ENCODE results near the gene RAB27B. TPM values are rescaled to one million over a fixed set of nuclear protein-coding genes. Genes with fewer than 3 reads are reported as not detected.

Gene RAB27B
- total and polyA plus RNA-seq, 7 donors, result 0.03 to 0.20 (median 0.06) TPM; not detected in 1

DNA sequence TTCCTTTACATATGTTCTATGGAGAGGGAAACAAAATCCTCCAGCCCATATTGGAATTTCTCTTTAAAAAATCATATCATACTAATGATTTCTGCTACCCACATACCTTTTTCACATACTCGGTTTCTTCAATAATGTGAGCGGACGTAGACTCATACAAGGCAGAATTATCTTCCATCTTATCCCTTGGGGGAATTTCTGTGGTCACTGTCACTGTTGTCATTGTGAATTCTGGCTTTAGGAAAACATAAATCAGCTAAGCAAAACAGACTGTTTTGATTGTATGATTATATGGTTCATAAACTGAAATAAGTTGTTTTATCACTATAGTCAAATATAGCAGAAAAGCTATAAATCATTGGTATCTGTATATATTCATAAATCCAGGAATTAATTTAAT, 114.3 kb downstream of the RAB27B start:
- H3K27me3 ChIP-seq (ENCODE audit: insufficient read depth in 3 of 3, low read length in 2 of 3), result no peaks in the 10 kb centered on the region
- DNase-seq (no peak), ATAC-seq (no peak)
- WGBS, 3 donors, result 88 to 94% (median 92%) methylated on average over 3 of the region's 3 CpGs
- TF ChIP-seq, protein P1, sequence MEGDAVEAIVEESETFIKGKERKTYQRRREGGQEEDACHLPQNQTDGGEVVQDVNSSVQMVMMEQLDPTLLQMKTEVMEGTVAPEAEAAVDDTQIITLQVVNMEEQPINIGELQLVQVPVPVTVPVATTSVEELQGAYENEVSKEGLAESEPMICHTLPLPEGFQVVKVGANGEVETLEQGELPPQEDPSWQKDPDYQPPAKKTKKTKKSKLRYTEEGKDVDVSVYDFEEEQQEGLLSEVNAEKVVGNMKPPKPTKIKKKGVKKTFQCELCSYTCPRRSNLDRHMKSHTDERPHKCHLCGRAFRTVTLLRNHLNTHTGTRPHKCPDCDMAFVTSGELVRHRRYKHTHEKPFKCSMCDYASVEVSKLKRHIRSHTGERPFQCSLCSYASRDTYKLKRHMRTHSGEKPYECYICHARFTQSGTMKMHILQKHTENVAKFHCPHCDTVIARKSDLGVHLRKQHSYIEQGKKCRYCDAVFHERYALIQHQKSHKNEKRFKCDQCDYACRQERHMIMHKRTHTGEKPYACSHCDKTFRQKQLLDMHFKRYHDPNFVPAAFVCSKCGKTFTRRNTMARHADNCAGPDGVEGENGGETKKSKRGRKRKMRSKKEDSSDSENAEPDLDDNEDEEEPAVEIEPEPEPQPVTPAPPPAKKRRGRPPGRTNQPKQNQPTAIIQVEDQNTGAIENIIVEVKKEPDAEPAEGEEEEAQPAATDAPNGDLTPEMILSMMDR (IDR thresholded peaks at IDR 0.05), result no peak
- H3K36me3 ChIP-seq (ENCODE audit: insufficient read depth in 1 of 2, low read depth in 1 of 2), result no peaks in the 10 kb centered on the region
- H3K9me3 ChIP-seq, result no peaks in the 10 kb centered on the region
- intact Hi-C loops (cut with DNase I), result no loop called here
- H3K27ac ChIP-seq, result no peak overlapping the region
- H3K4me3 ChIP-seq, result no peak overlapping the region
- no peaks in the 10 kb centered on the region for H3K4me1 ChIP-seq

Other genes starting within 250 kb of the RAB27B start
- gene DYNAP, start 237.2 kb upstream of the RAB27B start, total RNA-seq, result not detected
- gene DYNAP, start 237.2 kb upstream of the RAB27B start, polyA plus RNA-seq, result not detected
- gene CCDC68, start 131.0 kb downstream of the RAB27B start, total RNA-seq, result 1 to 10 TPM; 1.0 to 1.9 (median 1.6) TPM
- 1 to 10 TPM; 1.3 to 2.0 (median 1.9) TPM for gene CCDC68, start 131.0 kb downstream of the RAB27B start, polyA plus RNA-seq